Keratinocyte (primary cell): Measurements from ENCODE around the gene POMP. TPM values are rescaled to one million over a fixed set of nuclear protein-coding genes. Genes with fewer than 3 reads are reported as not detected.

Source experiments
- DNase-seq: peaks from one replicate; pipeline ENCODE4 v3.0.0-alpha.2; 2011; ENCODE audit warnings: low read depth, missing footprints, low spot score
- FAIRE-seq: peaks from 2 replicates; lab custom pipeline; 2011; peaks lifted over from hg19 to GRCh38; lab: Jason Lieb, UNC
- H2AFZ ChIP-seq: 2 replicates; pipeline ENCODE4 v1.6.0; 2012; ENCODE audit warnings: low read length, control low read depth, inconsistent platforms; ENCODE audit not compliant: control insufficient read depth
- H3K27ac ChIP-seq: 2 replicates; pipeline ENCODE4 v1.5.1; 2011; ENCODE audit warnings: low read length; ENCODE audit not compliant: control insufficient read depth, insufficient read depth
- H3K27me3 ChIP-seq: 3 replicates; pipeline ENCODE4 v1.6.0; 2011; ENCODE audit warnings: low read length; ENCODE audit not compliant: control insufficient read depth, insufficient read depth; ENCODE audit errors: extremely low read depth
- H3K36me3 ChIP-seq, 2 experiments: 2 replicates in 1 of 2; 3 replicates in 1 of 2; pipeline ENCODE4 v1.5.1; 2011; ENCODE audit warnings: low read length in 2 of 2, mild to moderate bottlenecking in 1 of 2; ENCODE audit not compliant: control insufficient read depth in 2 of 2, insufficient read depth in 2 of 2; ENCODE audit errors: extremely low read depth in 1 of 2
- H3K4me1 ChIP-seq: 3 replicates; pipeline ENCODE4 v1.5.1; 2011; ENCODE audit warnings: low read length; ENCODE audit not compliant: control insufficient read depth, insufficient read depth; ENCODE audit errors: extremely low read depth
- H3K4me2 ChIP-seq: 3 replicates; pipeline ENCODE4 v1.6.0; 2011; ENCODE audit warnings: low read depth, low read length; ENCODE audit not compliant: control insufficient read depth, insufficient read depth; ENCODE audit errors: extremely low read depth
- H3K4me3 ChIP-seq, 3 experiments: fragments of 200-600 bp in 1 of 3; sonication (generic) in 1 of 3; 2 replicates in 2 of 3; 3 replicates in 1 of 3; pipeline ENCODE4 v1.5.1; 2011 to 2016; ENCODE audit warnings: low read length in 3 of 3, mild to moderate bottlenecking in 3 of 3, control low read depth in 2 of 3, inconsistent platforms in 1 of 3, low read depth in 1 of 3, mixed read lengths in 1 of 3, mixed run types in 1 of 3, moderate library complexity in 1 of 3; ENCODE audit not compliant: control insufficient read depth in 2 of 3, insufficient read depth in 2 of 3; ENCODE audit errors: extremely low read depth in 1 of 3
- H3K79me2 ChIP-seq: 2 replicates; pipeline ENCODE4 v1.6.0; 2012; ENCODE audit warnings: low read length; ENCODE audit not compliant: control insufficient read depth, insufficient read depth
- H3K9ac ChIP-seq: 3 replicates; pipeline ENCODE4 v1.6.0; 2011; ENCODE audit warnings: low read length; ENCODE audit not compliant: control insufficient read depth, insufficient read depth; ENCODE audit errors: extremely low read depth
- H3K9me1 ChIP-seq: 3 replicates; pipeline ENCODE4 v1.6.0; 2011; ENCODE audit warnings: low read length; ENCODE audit not compliant: control insufficient read depth, insufficient read depth; ENCODE audit errors: extremely low read depth
- H3K9me3 ChIP-seq: 2 replicates; pipeline ENCODE4 v1.5.1; 2012; ENCODE audit warnings: low read depth, low read length; ENCODE audit not compliant: control insufficient read depth
- H4K20me1 ChIP-seq: 3 replicates; pipeline ENCODE4 v1.6.0; 2011; ENCODE audit warnings: low read length; ENCODE audit not compliant: control insufficient read depth, insufficient read depth; ENCODE audit errors: extremely low read depth
- EZH2 ChIP-seq: IDR thresholded peaks from one replicate; pipeline ENCODE4 v1.6.1; 2012; ENCODE audit warnings: inconsistent platforms, mild to moderate bottlenecking, low read length, moderate library complexity
- dilution Hi-C: fragments of 300-500 bp; cut with MboI; formaldehyde crosslinking; loops from one replicate; pipeline ENCODE4 v1.7.0; 2020; ENCODE audit warnings: low sequenced_read_pairs; ENCODE audit not compliant: extremely low pct_ligation_motif_present
- polyA plus RNA-seq, 5 experiments: library from polyadenylated mRNA; depleted of rRNA in 3 of 5; stranded (reverse) in 3 of 5; stranded (forward) in 1 of 5; unstranded in 1 of 5; fragments of >200 nt; gene quantifications; 1 replicate in 1 of 5; 2 replicates in 3 of 5; 3 replicates in 1 of 5; pipeline versions ENCODE4 v1.2.1 to v1.2.3, GENCODE V29; 2011 to 2012; ENCODE audit warnings: missing spikeins in 2 of 5, low read depth in 1 of 5, low replicate concordance in 1 of 5
- TF ChIP-seq, protein P1 (sequence below), 3 experiments: IDR thresholded peaks in 1 of 3; conservative IDR thresholded peaks in 1 of 3; optimal IDR thresholded peaks in 1 of 3; 2 replicates in 2 of 3; 3 replicates in 1 of 3; pipeline versions ENCODE3 to v1.5.1; 2011; ENCODE audit warnings: low read length in 3 of 3, mild to moderate bottlenecking in 3 of 3, moderate library complexity in 2 of 3, control low read depth in 1 of 3, inconsistent platforms in 1 of 3; ENCODE audit not compliant: insufficient read depth in 2 of 3; ENCODE audit errors: extremely low read depth in 1 of 3

Gene POMP
- polyA plus RNA-seq, 1 donor (not counting 4 experiments of a cell fraction or from before 2014, with no cell fraction given): 136 TPM

DNA sequence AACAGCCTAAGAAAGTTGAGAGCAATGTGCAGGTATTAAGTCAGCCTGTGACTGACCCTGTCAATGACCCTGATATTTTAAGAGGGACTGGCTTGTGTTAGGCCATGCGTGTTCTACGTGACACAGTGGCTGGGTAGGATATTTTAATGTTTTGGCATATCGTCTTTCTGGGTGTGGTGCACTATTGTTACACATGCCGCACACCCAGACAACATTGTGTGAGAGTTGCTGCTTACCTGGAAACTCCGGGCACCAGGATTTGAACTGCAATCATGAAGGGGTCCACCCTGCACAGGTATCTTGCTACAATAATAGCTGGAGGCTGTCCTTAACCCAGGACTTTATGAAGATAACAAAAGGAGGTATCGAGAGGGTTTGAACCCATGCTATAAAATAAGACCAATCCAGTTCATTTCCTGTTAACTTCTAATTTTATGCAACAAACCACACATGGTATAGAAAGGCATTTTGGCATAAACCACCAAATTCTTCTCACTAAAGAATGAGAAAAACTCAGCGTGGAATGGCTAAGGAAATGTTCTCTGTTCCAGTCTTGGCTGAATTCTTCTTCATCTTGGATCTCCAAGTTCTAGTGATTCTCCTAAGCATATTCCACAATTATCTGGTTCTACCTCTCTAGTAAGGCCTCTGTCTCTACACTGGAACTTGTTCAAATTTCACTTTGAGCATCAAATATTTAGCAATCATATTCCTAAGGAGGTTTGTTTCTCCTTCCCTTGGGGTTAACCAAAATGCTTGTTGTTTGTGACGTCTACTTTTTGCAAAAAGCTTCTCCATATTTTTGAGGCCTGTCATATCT is 38.7 kb upstream of the POMP start:
- TF ChIP-seq, protein P1, sequence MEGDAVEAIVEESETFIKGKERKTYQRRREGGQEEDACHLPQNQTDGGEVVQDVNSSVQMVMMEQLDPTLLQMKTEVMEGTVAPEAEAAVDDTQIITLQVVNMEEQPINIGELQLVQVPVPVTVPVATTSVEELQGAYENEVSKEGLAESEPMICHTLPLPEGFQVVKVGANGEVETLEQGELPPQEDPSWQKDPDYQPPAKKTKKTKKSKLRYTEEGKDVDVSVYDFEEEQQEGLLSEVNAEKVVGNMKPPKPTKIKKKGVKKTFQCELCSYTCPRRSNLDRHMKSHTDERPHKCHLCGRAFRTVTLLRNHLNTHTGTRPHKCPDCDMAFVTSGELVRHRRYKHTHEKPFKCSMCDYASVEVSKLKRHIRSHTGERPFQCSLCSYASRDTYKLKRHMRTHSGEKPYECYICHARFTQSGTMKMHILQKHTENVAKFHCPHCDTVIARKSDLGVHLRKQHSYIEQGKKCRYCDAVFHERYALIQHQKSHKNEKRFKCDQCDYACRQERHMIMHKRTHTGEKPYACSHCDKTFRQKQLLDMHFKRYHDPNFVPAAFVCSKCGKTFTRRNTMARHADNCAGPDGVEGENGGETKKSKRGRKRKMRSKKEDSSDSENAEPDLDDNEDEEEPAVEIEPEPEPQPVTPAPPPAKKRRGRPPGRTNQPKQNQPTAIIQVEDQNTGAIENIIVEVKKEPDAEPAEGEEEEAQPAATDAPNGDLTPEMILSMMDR (optimal IDR thresholded peaks at IDR 0.05 in 1 of 3, IDR thresholded peaks at IDR 0.05 in 1 of 3, conservative IDR thresholded peaks at IDR 0.05 in 1 of 3; ENCODE audit: extremely low read depth in 1 of 3, insufficient read depth in 2 of 3, low read length in 3 of 3): no peak
- H3K4me1 ChIP-seq: no peaks in the 10 kb centered on the region
- no peak for FAIRE-seq
- H3K9me3 ChIP-seq: no peaks in the 10 kb centered on the region
- no peaks in the 10 kb centered on the region for H3K79me2 ChIP-seq
- DNase-seq: no peak
- no peaks in the 10 kb centered on the region for H4K20me1 ChIP-seq
- no peaks in the 10 kb centered on the region for H3K36me3 ChIP-seq
- no peak overlapping the region for H2AFZ ChIP-seq
- no peak overlapping the region for H3K9ac ChIP-seq
- no peak overlapping the region for H3K27ac ChIP-seq
- no peaks in the 10 kb centered on the region for H3K27me3 ChIP-seq
- H3K4me2 ChIP-seq: no peak overlapping the region
- dilution Hi-C loops: no loop called here
- no peaks in the 10 kb centered on the region for H3K9me1 ChIP-seq
- no peak overlapping the region for H3K4me3 ChIP-seq

- no peaks in the 10 kb centered on the region for H3K27me3 ChIP-seq
- no peak overlapping the region for H3K4me2 ChIP-seq
- H3K9ac ChIP-seq: no peak overlapping the region
- H3K27ac ChIP-seq: no peak overlapping the region
- no peaks in the 10 kb centered on the region for H3K9me3 ChIP-seq
- no peaks in the 10 kb centered on the region for H3K9me1 ChIP-seq
- H4K20me1 ChIP-seq: no peaks in the 10 kb centered on the region
- H3K4me3 ChIP-seq: no peak overlapping the region
- dilution Hi-C loops: no loop called here
- no peak for FAIRE-seq
- no peaks in the 10 kb centered on the region for H3K36me3 ChIP-seq
- DNase-seq: no peak
- H3K4me1 ChIP-seq: no peaks in the 10 kb centered on the region
- TF ChIP-seq EZH2: no peak
- TF ChIP-seq, protein P1 (optimal IDR thresholded peaks at IDR 0.05 in 1 of 3, IDR thresholded peaks at IDR 0.05 in 1 of 3, conservative IDR thresholded peaks at IDR 0.05 in 1 of 3; ENCODE audit: extremely low read depth in 1 of 3, insufficient read depth in 2 of 3, low read length in 3 of 3): no peak
- no peak overlapping the region for H2AFZ ChIP-seq
- no peaks in the 10 kb centered on the region for H3K79me2 ChIP-seq
Observed at GRCh38 chr13:28621449-28621848, 37.5 kb upstream of the POMP start.
